Stimulated activated CD4-positive, alpha-beta T cell treated with anti-CD3 and anti-CD28 coated beads, Interleukin-15, amount 100 ng/mL, for 48 hours (primary cell): ENCODE results near the gene NEDD4.
"Not testable (repeated sequence)": the region's sequence is repeated elsewhere in the genome, so short reads cannot be mapped to it uniquely, and the experiment has no call there.

Experiments used
- DNase-seq, 2 donors: peaks; one replicate each; pipeline ENCODE4 v3.0.0-alpha.2; 2020; ENCODE audit warnings: low read depth in 2 of 2

NEDD4 gene

DNA sequence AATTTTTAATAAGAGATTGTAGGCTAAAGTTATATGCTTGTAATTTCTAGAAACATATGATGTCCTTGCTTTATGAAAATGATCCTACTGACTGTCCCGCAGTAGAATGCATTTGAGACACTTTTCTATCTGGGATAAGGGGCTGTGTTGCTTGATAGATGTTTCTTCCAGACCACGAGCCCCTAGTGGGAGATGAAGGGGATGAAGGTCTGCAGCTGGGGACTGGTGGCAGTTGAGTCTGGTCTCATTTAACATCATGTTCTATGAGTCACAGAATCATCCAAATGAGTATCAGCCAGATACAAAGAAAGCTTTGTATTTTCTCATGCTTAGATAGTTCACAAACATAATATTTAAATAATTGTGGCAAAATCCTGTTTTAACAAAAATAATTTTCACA lies 166.2 kb downstream of the NEDD4 start:
- DNase-seq: no peak

DNA sequence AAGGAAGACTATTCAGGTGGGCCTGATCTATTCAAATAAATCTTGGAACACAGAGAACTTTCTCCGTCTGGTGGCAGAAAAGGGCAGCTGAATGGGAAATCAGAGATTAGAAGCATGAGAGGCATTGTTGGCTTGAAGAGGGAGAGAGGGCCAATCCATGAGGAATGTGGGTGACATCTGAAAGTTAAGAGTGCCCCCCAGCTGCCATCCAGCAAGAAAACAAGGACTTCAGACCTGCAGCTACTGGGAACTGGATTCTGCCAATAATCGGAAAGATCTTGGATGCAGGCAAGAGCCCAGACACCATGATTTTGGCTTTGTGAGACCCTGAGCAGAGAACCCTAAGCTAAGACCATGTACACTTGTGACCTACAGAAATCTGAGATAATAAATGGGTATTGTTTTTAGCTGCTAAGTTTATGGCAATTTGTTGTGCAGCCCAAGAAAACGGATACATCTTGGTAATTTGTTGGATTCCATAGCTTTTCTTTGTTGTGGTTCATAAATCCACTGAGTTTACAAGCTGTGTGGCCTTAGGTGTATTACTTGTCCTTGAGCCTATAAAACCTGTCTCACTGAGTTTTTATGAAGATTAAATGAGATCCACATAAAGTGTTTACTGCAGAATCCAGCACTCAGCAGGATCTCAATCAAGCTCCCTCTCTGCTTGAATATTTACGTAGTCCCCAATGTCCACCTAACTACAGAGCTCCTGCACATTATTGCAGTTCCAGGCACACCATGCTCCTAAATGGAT lies 168.4 kb downstream of the NEDD4 start:
- DNase-seq: no peak

GRCh38 chr15:55823699-55824340 lies 169.6 kb downstream of the NEDD4 start:
- DNase-seq: no peak

- no peak for DNase-seq
Measured at GRCh38 chr15:55823191-55823670, 170.2 kb downstream of the NEDD4 start.

GRCh38 chr15:55821740-55822139 lies 171.7 kb downstream of the NEDD4 start:
- DNase-seq: not testable (repeated sequence)

- DNase-seq: no peak
Measured at GRCh38 chr15:55820043-55820442, 173.4 kb downstream of the NEDD4 start.

GRCh38 chr15:55819397-55820034 lies 173.9 kb downstream of the NEDD4 start:
- DNase-seq: no peak

GRCh38 chr15:55816017-55816416 lies 177.4 kb downstream of the NEDD4 start:
- DNase-seq: no peak

DNA sequence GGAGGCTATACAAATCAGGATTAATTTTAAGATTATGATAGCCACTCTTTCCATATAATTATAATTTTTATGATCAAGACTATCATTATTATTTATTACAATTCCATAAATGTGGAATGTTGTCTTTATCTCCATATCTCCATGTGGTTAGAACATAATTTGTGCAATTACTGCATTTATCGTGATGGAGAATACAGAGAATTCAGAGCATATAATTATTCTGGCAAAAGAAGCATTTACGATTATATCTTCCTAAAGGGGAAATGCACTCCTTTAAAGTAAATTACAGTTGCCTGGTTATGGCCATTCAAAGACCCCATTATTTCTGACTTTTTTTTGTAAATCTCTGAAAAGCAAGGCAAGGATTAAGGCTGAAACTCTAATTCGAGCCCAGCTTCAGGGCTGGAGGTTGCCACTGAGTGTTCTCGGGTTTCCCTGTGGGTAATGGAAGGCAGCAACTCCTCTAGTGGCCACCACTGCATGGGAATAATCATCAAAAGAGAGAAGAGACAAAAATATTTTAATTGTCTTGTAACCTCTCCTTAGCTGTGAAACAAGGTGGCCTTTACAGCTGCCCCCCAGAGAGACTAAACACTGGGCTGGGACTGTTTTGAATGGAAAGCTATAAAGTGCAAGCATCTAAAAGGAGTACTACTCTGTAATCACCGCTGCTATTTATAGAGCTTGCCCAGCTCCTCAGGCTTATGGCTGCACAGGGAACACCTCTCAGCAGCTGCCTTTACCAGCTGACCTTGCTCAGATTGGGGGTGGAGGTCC lies 190.6 kb downstream of the NEDD4 start:
- no peak for DNase-seq

DNA sequence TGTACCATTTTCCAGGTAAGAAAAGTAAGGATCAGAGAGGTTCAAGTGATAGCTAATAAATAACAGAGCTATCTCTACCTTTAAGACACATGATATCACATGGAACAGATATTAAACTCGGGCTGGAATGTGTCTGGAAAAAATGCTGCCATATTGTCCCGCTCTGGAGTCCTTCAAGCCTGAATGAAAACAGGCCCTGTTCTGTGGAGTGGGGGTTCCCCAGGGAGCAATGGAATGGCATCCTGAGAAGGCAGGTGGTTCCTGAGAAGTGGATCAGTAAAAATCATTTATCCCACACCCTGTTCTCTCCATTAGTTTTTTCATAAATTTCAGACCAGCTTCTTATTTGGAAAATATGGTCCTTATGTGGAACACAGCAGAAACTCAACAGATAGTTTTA lies 193.2 kb downstream of the NEDD4 start:
- DNase-seq: no peak

GRCh38 chr15:55799291-55800212 lies 193.9 kb downstream of the NEDD4 start:
- peak in 1 of 2 donors; percentile 8 for DNase-seq

- DNase-seq: no peak
Measured at GRCh38 chr15:55796321-55796965, 197.0 kb downstream of the NEDD4 start.

GRCh38 chr15:55795031-55795430 lies 198.4 kb downstream of the NEDD4 start:
- DNase-seq: no peak

GRCh38 chr15:55791551-55792400 lies 201.6 kb downstream of the NEDD4 start:
- no peak for DNase-seq

DNA sequence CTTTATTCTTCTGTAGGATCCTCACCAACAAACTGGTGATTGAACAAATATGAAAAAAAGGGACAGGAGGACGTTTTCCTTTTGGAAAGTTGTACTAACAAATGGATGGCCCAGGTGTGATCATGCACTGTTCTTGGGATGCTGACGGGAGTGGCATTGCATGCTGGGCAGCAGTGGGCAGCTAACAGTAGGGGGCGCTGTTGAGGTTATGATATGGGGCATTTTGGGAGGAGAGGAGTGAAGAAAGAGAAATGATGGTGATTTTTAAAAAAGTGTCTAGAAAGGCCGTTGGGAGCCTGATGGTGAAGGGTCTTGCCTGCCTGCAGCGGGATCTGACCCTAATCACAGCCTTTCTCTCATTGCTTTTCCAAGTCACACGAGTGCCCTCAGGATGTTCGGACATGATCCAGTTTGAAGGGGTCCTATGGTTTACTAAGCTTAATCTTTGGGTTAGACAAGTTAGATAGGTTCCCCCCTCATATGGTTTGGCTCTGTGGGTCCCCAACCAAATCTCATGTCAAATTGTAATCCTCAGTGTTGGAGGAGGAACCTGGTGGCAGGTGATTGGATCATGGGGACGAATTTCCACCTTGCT lies 204.2 kb downstream of the NEDD4 start:
- DNase-seq: peak; percentile 24 to 55

GRCh38 chr15:55786341-55786740 lies 207.1 kb downstream of the NEDD4 start:
- no peak for DNase-seq

DNA sequence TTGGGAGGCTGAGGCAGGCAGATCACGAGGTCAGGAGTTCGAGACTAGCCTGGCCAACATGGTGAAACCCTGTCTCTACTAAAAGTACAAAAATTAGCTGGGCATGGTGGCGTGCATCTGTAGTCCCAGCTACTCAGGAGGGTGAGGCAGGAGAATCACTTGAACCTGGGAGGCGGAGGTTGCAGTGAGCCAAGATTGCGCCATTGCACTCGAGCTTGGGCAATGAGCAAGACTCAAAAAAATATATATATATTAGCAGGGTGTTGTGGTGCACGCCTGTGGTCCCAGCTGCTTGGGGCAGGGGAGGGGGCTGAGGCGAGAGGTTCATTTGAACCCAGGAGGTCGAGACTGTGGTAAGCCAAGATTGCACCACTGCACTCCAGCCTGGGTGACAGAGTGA lies 207.8 kb downstream of the NEDD4 start:
- DNase-seq: not testable (repeated sequence)

GRCh38 chr15:55784286-55784685 lies 209.1 kb downstream of the NEDD4 start:
- no peak for DNase-seq

DNA sequence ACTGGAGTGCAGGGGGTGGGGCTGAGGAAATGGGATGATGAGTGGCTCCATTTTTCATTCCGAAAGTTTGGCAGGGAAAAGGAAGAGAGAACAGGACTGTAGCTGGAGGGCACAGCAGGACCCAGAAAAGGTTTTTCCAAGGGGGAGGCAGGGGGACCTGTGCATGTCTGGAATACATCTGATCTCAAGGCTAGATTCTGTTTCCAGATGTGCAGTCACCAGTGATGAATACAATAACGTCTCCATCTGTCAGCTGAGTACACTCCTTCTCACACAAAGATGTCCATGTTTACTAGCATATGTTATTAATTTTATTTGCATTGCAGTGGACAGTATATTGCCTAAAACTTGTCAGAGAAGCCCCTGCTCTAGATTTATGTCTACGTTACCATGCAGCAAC lies 210.5 kb downstream of the NEDD4 start:
- DNase-seq: no peak
